SJCRH30 (cell line): ENCODE data around the gene ZNF417. TPM values are rescaled to one million over a fixed set of nuclear protein-coding genes. Genes with fewer than 3 reads are reported as not detected.
"Not testable (repeated sequence)": the region's sequence is repeated elsewhere in the genome, so short reads cannot be mapped to it uniquely, and the experiment has no call there.

ENCODE experiments used
- DNase-seq, 2 experiments: peaks; one replicate each; pipeline ENCODE4 v3.0.0-alpha.2; 2015 to 2020
- H3K27ac ChIP-seq: fragments of 250-450 bp; sonication (Bioruptor Pico); 2 replicates; pipeline ENCODE4 v1.5.1; 2020; ENCODE audit warnings: mild to moderate bottlenecking, moderate library complexity
- H3K27me3 ChIP-seq: fragments of 250-450 bp; sonication (Bioruptor Pico); 2 replicates; pipeline ENCODE4 v1.5.1; 2020; ENCODE audit warnings: mild to moderate bottlenecking, moderate library complexity
- H3K36me3 ChIP-seq: fragments of 250-450 bp; sonication (Bioruptor Pico); 2 replicates; pipeline ENCODE4 v1.5.1; 2020; ENCODE audit warnings: mild to moderate bottlenecking, moderate library complexity
- H3K4me1 ChIP-seq: fragments of 250-450 bp; sonication (Bioruptor Pico); 2 replicates; pipeline ENCODE4 v1.5.1; 2020; ENCODE audit warnings: mild to moderate bottlenecking, moderate library complexity
- H3K4me3 ChIP-seq: fragments of 250-450 bp; sonication (Bioruptor Pico); 2 replicates; pipeline ENCODE4 v1.5.1; 2020; ENCODE audit warnings: mild to moderate bottlenecking, moderate library complexity
- H3K9me3 ChIP-seq: fragments of 250-450 bp; sonication (Bioruptor Pico); replicated peaks from 2 replicates; pipeline ENCODE4 v1.5.1; 2020; ENCODE audit warnings: mild to moderate bottlenecking, moderate library complexity
- total RNA-seq: library from RNA; depleted of rRNA; stranded (reverse); fragments of >200 nt; shearing (Covaris generic); gene quantifications from 2 replicates; pipeline ENCODE4 v1.2.3, GENCODE V29; 2014; rRNA removed

Gene ZNF417
- total RNA-seq = 15.6 and 16.1 TPM in 2 replicates

- H3K27me3 ChIP-seq, H3K4me1 ChIP-seq, H3K9me3 ChIP-seq, H3K36me3 ChIP-seq: not testable (repeated sequence)
- Histone ChIP-seq H3K27ac (peak within 1 kb of the TSS; percentile 62), H3K4me3 (peak within 1 kb of the TSS; percentile 95)
- DNase-seq = peak; percentile 90 to 96
These were observed at the start of gene ZNF417 for GRCh38 chr19:57916168-57916995. Gene ZNF417 (minus strand): TSS chr19:57916592. CDS start chr19:57916411, 181 bp downstream.

GRCh38 chr19:57964761-57965160, 48.4 kb upstream of the ZNF417 start:
- no peak overlapping the region for H3K4me3 ChIP-seq
- no peak for DNase-seq

GRCh38 chr19:57961785-57962184, 45.4 kb upstream of the ZNF417 start:
- Histone ChIP-seq H3K4me3 (no peak overlapping the region), H3K27ac (no peak overlapping the region), H3K9me3 (peaks cover 9% of the 10 kb centered on the region; the same call in 1 of the 2 replicates), H3K4me1 (no peaks in the 10 kb centered on the region), H3K27me3 (no peaks in the 10 kb centered on the region), H3K36me3 (no peaks in the 10 kb centered on the region)
- DNase-seq = no peak

More at GRCh38 chr19:57964761-57965160, 48.4 kb upstream of the ZNF417 start:
- Histone ChIP-seq H3K36me3 (no peaks in the 10 kb centered on the region), H3K4me1 (no peaks in the 10 kb centered on the region), H3K27me3 (no peaks in the 10 kb centered on the region), H3K27ac (no peak overlapping the region), H3K9me3 (peaks cover 4% of the 10 kb centered on the region; the same call in 1 of the 2 replicates)

GRCh38 chr19:57954996-57955395, 38.6 kb upstream of the ZNF417 start:
- Histone ChIP-seq H3K4me1 (no peaks in the 10 kb centered on the region), H3K27ac (no peak overlapping the region), H3K27me3 (no peaks in the 10 kb centered on the region), H3K4me3 (no peak overlapping the region), H3K36me3 (no peaks in the 10 kb centered on the region), H3K9me3 (peaks cover 5% of the 10 kb centered on the region; the same call in 1 of the 2 replicates)
- DNase-seq = no peak

- H3K27ac ChIP-seq = no peak overlapping the region
- H3K36me3 ChIP-seq = 0 out of 2 replicates have a peak, but pooled peaks cover 4% of the 10 kb centered on the region
- no peak for DNase-seq
- H3K4me1 ChIP-seq = no peaks in the 10 kb centered on the region
- no peaks in the 10 kb centered on the region for H3K27me3 ChIP-seq
- H3K4me3 ChIP-seq = no peak overlapping the region
- H3K9me3 ChIP-seq = peaks cover 10% of the 10 kb centered on the region; the same call in 1 of the 2 replicates
These were observed 33.3 kb upstream of the ZNF417 start for GRCh38 chr19:57949702-57950101.

- Histone ChIP-seq H3K36me3 (0 out of 2 replicates have a peak, but pooled peaks cover 4% of the 10 kb centered on the region), H3K4me3 (no peak overlapping the region), H3K9me3 (peaks cover 10% of the 10 kb centered on the region; the same call in 1 of the 2 replicates), H3K27ac (no peak overlapping the region), H3K27me3 (no peaks in the 10 kb centered on the region), H3K4me1 (no peaks in the 10 kb centered on the region)
- no peak for DNase-seq
These were observed 32.9 kb upstream of the ZNF417 start for GRCh38 chr19:57949296-57949695.

- Histone ChIP-seq H3K36me3 (peaks cover 19% of the 10 kb centered on the region), H3K9me3 (peaks cover 17% of the 10 kb centered on the region; the same call in 1 of the 2 replicates), H3K27ac (peak within 1 kb of the TSS; percentile 68), H3K4me1 (no peaks in the 10 kb centered on the region), H3K4me3 (peak within 1 kb of the TSS; percentile 77), H3K27me3 (no peaks in the 10 kb centered on the region)
- DNase-seq = peak; percentile 97
These were observed 31.2 kb upstream of the ZNF417 start, which contains the start of gene ZNF256 for GRCh38 chr19:57947419-57948134. Gene ZNF256 (minus strand): TSS chr19:57947706. CDS start chr19:57947474, 232 bp downstream.

- Histone ChIP-seq H3K4me1 (no peaks in the 10 kb centered on the region), H3K27ac (peak overlapping the region; percentile 68), H3K9me3 (peaks cover 19% of the 10 kb centered on the region; the same call in 1 of the 2 replicates), H3K36me3 (peaks cover 25% of the 10 kb centered on the region), H3K4me3 (peak overlapping the region; percentile 77), H3K27me3 (no peaks in the 10 kb centered on the region)
- peak; percentile 6 to 12 for DNase-seq
These were observed 30.7 kb upstream of the ZNF417 start for GRCh38 chr19:57947088-57947418.

- no peak for DNase-seq
- Histone ChIP-seq H3K4me3 (peak overlapping the region; percentile 77), H3K4me1 (no peaks in the 10 kb centered on the region), H3K9me3 (peaks cover 27% of the 10 kb centered on the region), H3K36me3 (peaks cover 32% of the 10 kb centered on the region), H3K27ac (no peak overlapping the region), H3K27me3 (no peaks in the 10 kb centered on the region)
These were observed 29.9 kb upstream of the ZNF417 start for GRCh38 chr19:57946316-57946715.

GRCh38 chr19:57941593-57941992, 25.2 kb upstream of the ZNF417 start:
- no peak for DNase-seq
- Histone ChIP-seq H3K9me3 (peaks cover 28% of the 10 kb centered on the region), H3K27me3 (no peaks in the 10 kb centered on the region), H3K27ac (no peak overlapping the region), H3K36me3 (peaks cover 56% of the 10 kb centered on the region), H3K4me1 (no peaks in the 10 kb centered on the region), H3K4me3 (no peak overlapping the region)

- H3K9me3 ChIP-seq = peaks cover 5% of the 10 kb centered on the region; the same call in 1 of the 2 replicates
These were observed 19.3 kb upstream of the ZNF417 start for GRCh38 chr19:57935731-57936130.

GRCh38 chr19:57934820-57935665, 18.7 kb upstream of the ZNF417 start, which contains the start of gene ZNF418:
Gene ZNF418 (minus strand): TSS chr19:57935402. CDS start chr19:57933822, 1,580 bp downstream.
- Histone ChIP-seq H3K27me3 (no peaks in the 10 kb centered on the region), H3K9me3 (peaks cover 5% of the 10 kb centered on the region; the same call in 1 of the 2 replicates), H3K27ac (no peak within 1 kb of the TSS), H3K36me3 (peaks cover 17% of the 10 kb centered on the region), H3K4me1 (no peaks in the 10 kb centered on the region), H3K4me3 (peak within 1 kb of the TSS; percentile 51)
- DNase-seq = peak; percentile 27 to 44

More at GRCh38 chr19:57935731-57936130, 19.3 kb upstream of the ZNF417 start:
- Histone ChIP-seq H3K4me1 (no peaks in the 10 kb centered on the region), H3K4me3 (no peak overlapping the region), H3K36me3 (peaks cover 22% of the 10 kb centered on the region), H3K27me3 (no peaks in the 10 kb centered on the region), H3K27ac (no peak overlapping the region)
- no peak for DNase-seq

GRCh38 chr19:57927587-57927986, 11.2 kb upstream of the ZNF417 start:
- DNase-seq = no peak
- H3K4me3 ChIP-seq = no peak overlapping the region
- H3K36me3 ChIP-seq = no peaks in the 10 kb centered on the region
- no peaks in the 10 kb centered on the region for H3K9me3 ChIP-seq
- H3K27ac ChIP-seq = no peak overlapping the region
- no peaks in the 10 kb centered on the region for H3K4me1 ChIP-seq
- H3K27me3 ChIP-seq = no peaks in the 10 kb centered on the region

- DNase-seq = no peak
- no peak overlapping the region for H3K27ac ChIP-seq
- no peaks in the 10 kb centered on the region for H3K27me3 ChIP-seq
These were observed 1.9 kb downstream of the ZNF417 start for GRCh38 chr19:57914531-57914930.

More at GRCh38 chr19:57914531-57914930, 1.9 kb downstream of the ZNF417 start:
- Histone ChIP-seq H3K4me1 (no peaks in the 10 kb centered on the region), H3K4me3 (no peak overlapping the region), H3K36me3 (peaks cover 20% of the 10 kb centered on the region), H3K9me3 (no peaks in the 10 kb centered on the region)
